GM23248 (cell line): ENCODE measurements around the gene C11orf86. TPM values are rescaled to one million over a fixed set of nuclear protein-coding genes. Genes with fewer than 3 reads are reported as not detected.
"Not testable (repeated sequence)": the region's sequence is repeated elsewhere in the genome, so short reads cannot be mapped to it uniquely, and the experiment has no call there.

Experiments used
- DNase-seq: peaks from one replicate; pipeline ENCODE4 v3.0.0-alpha.2; 2015
- H2AFZ ChIP-seq: fragments of 200-600 bp; sonication (generic); 2 replicates; pipeline ENCODE4 v1.6.1; 2016; ENCODE audit warnings: antibody characterized with exemption
- H3F3A ChIP-seq: fragments of 200-600 bp; sonication (generic); 2 replicates; pipeline ENCODE4 v1.6.1; 2016; ENCODE audit warnings: mild to moderate bottlenecking, antibody characterized with exemption, mixed run types; ENCODE audit not compliant: insufficient read depth
- H3K27ac ChIP-seq: fragments of 200-600 bp; sonication (generic); 2 replicates; pipeline ENCODE4 v1.5.1; 2016; ENCODE audit warnings: mild to moderate bottlenecking
- H3K27me3 ChIP-seq: fragments of 200-600 bp; sonication (generic); replicated peaks from 2 replicates; pipeline ENCODE4 v1.6.1; 2016; ENCODE audit warnings: mild to moderate bottlenecking; ENCODE audit not compliant: insufficient read depth
- H3K36me3 ChIP-seq: fragments of 200-600 bp; sonication (generic); 2 replicates; pipeline ENCODE4 v1.6.1; 2016; ENCODE audit warnings: low read depth, mild to moderate bottlenecking
- H3K4me1 ChIP-seq: fragments of 200-600 bp; sonication (generic); 2 replicates; pipeline ENCODE4 v1.6.1; 2016; ENCODE audit warnings: mild to moderate bottlenecking; ENCODE audit not compliant: insufficient read depth
- H3K4me2 ChIP-seq: fragments of 200-600 bp; sonication (generic); one replicate; pipeline ENCODE4 v1.6.1; 2016; ENCODE audit warnings: mild to moderate bottlenecking; ENCODE audit not compliant: unreplicated experiment
- H3K4me3 ChIP-seq: fragments of 200-600 bp; sonication (generic); 2 replicates; pipeline ENCODE4 v1.5.1; 2016; ENCODE audit warnings: mild to moderate bottlenecking
- H3K79me2 ChIP-seq: fragments of 200-600 bp; sonication (generic); 2 replicates; pipeline ENCODE4 v1.6.1; 2016; ENCODE audit warnings: mild to moderate bottlenecking; ENCODE audit not compliant: insufficient read depth
- H3K9ac ChIP-seq: fragments of 200-600 bp; sonication (generic); 2 replicates; pipeline ENCODE4 v1.6.1; 2016; ENCODE audit warnings: mild to moderate bottlenecking
- H3K9me2 ChIP-seq: fragments of 200-600 bp; sonication (generic); 2 replicates; pipeline ENCODE4 v1.6.1; 2016; ENCODE audit warnings: mixed run types, mild to moderate bottlenecking, moderate library complexity; ENCODE audit not compliant: insufficient read depth
- H3K9me3 ChIP-seq: fragments of 200-600 bp; sonication (generic); one replicate; pipeline ENCODE4 v1.6.1; 2017; ENCODE audit warnings: low read depth
- H4K20me1 ChIP-seq: fragments of 200-600 bp; sonication (generic); 2 replicates; pipeline ENCODE4 v1.6.0; 2016; ENCODE audit not compliant: insufficient read depth
- EZH2 ChIP-seq: fragments of 200-600 bp; sonication (generic); IDR thresholded peaks from 2 replicates; pipeline ENCODE4 v1.6.1; 2018; ENCODE audit warnings: antibody characterized with exemption, mild to moderate bottlenecking; ENCODE audit not compliant: insufficient read depth, poor library complexity, severe bottlenecking
- EZH2phosphoT487 ChIP-seq: fragments of 200-600 bp; sonication (generic); IDR thresholded peaks from 2 replicates; pipeline ENCODE4 v1.6.1; 2018; ENCODE audit warnings: antibody characterized with exemption, moderate library complexity, mild to moderate bottlenecking, low read depth; ENCODE audit not compliant: insufficient read depth
- WGBS, 2 experiments: methylation state at CpG; one replicate each; pipeline ENCODE4 v1.1.6; 2015 to 2017; ENCODE audit warnings: low lambda C conversion rate in 2 of 2, low coverage in 1 of 2; ENCODE audit errors: missing lambda C conversion rate in 2 of 2; 5-methylcytosine and 5-hydroxymethylcytosine counted together
- in situ Hi-C: fragments of 300-500 bp; cut with MboI; formaldehyde crosslinking; loops from 2 replicates; pipeline ENCODE4 v1.15.0; 2020
- polyA plus RNA-seq: library from polyadenylated mRNA; unstranded; fragments of >200 nt; fragmentation: Nextera tagmentation; extraction: Ambion mirVana; gene quantifications from 2 replicates; pipeline ENCODE4 v1.2.1, GENCODE V29; 2016
- total RNA-seq: library from RNA; depleted of rRNA; stranded (reverse); fragments of >200 nt; shearing (Covaris generic); gene quantifications from 2 replicates; pipeline ENCODE4 v1.2.3, GENCODE V29; 2014

The C11orf86 gene
- total and polyA plus RNA-seq, 2 experiments from 2014 or later: not detected

GRCh38 chr11:66956689-66957290 lies 18.3 kb upstream of the C11orf86 start:
- Histone ChIP-seq H3K4me1 (peaks cover 19% of the 10 kb centered on the region), H3K9ac (peak overlapping the region; percentile 49; the same call in 1 of the 2 replicates), H4K20me1 (no peaks in the 10 kb centered on the region), H3K79me2 (0 out of 2 replicates have a peak, but pooled peaks cover 3% of the 10 kb centered on the region), H3K27ac (peak overlapping the region; percentile 44), H3K9me2 (no peaks in the 10 kb centered on the region), H2AFZ (peak overlapping the region; percentile 19; the same call in 1 of the 2 replicates), H3K36me3 (no peaks in the 10 kb centered on the region), H3K4me2 (peak overlapping the region; percentile 40), H3K9me3 (no peaks in the 10 kb centered on the region), H3K27me3 (no peaks in the 10 kb centered on the region), H3F3A (peaks cover 8% of the 10 kb centered on the region; the same call in 1 of the 2 replicates), H3K4me3 (peak overlapping the region; percentile 73)
- 52 to 54% methylated on average over 7 of the region's 7 CpGs for WGBS, 2 experiments
- TF ChIP-seq EZH2: no peak
- no peak for TF ChIP-seq EZH2phosphoT487
- peak; percentile 75 for DNase-seq
- in situ Hi-C loops: no loop called here

- Histone ChIP-seq H2AFZ (peak overlapping the region; percentile 62), H3K4me2 (peak overlapping the region; percentile 40), H3F3A (peaks cover 8% of the 10 kb centered on the region; the same call in 1 of the 2 replicates), H3K9ac (peak overlapping the region; percentile 49), H3K9me3 (no peaks in the 10 kb centered on the region), H3K36me3 (no peaks in the 10 kb centered on the region), H3K4me3 (peak overlapping the region; percentile 73), H3K4me1 (peaks cover 19% of the 10 kb centered on the region), H3K27me3 (no peaks in the 10 kb centered on the region), H3K9me2 (no peaks in the 10 kb centered on the region), H3K27ac (peak overlapping the region; percentile 44), H4K20me1 (no peaks in the 10 kb centered on the region), H3K79me2 (0 out of 2 replicates have a peak, but pooled peaks cover 3% of the 10 kb centered on the region)
- WGBS, 2 experiments: 0 to 1% methylated on average over 10 to 27 of the region's 40 CpGs
- DNase-seq: no peak
- TF ChIP-seq EZH2 (no peak), EZH2phosphoT487 (no peak)
- in situ Hi-C loops: no loop called here
Measured at GRCh38 chr11:66957971-66958231, 17.2 kb upstream of the C11orf86 start.

- 1 to 2% methylated on average over 59 to 60 of the region's 74 CpGs for WGBS, 2 experiments
- 0 out of 2 replicates have a peak, but pooled peaks cover 3% of the 10 kb centered on the region for H3K79me2 ChIP-seq
- peak within 1 kb of the TSS; percentile 73 for H3K4me3 ChIP-seq
- H3K9me2 ChIP-seq: no peaks in the 10 kb centered on the region
- H3K4me2 ChIP-seq: peak within 1 kb of the TSS; percentile 66
- H3K4me1 ChIP-seq: peaks cover 19% of the 10 kb centered on the region
- TF ChIP-seq EZH2 (no peak), EZH2phosphoT487 (no peak)
- H3K9ac ChIP-seq: peak within 1 kb of the TSS; percentile 49
- H3K36me3 ChIP-seq: no peaks in the 10 kb centered on the region
- H3F3A ChIP-seq: peaks cover 8% of the 10 kb centered on the region; the same call in 1 of the 2 replicates
- peak within 1 kb of the TSS; percentile 81 for H2AFZ ChIP-seq
- no peaks in the 10 kb centered on the region for H3K9me3 ChIP-seq
- H3K27ac ChIP-seq: peak within 1 kb of the TSS; percentile 44
- H3K27me3 ChIP-seq: no peaks in the 10 kb centered on the region
- H4K20me1 ChIP-seq: no peaks in the 10 kb centered on the region
- in situ Hi-C loops: no loop called here
- peak; percentile 100 for DNase-seq
Measured at GRCh38 chr11:66958232-66958955, 16.7 kb upstream of the C11orf86 start, which contains the start of gene PC. TSS of gene PC (minus strand) at chr11:66958383. CDS start at chr11:66872159, 86,224 bp downstream.

- Histone ChIP-seq H3K27me3 (no peaks in the 10 kb centered on the region), H3K9ac (no peak overlapping the region), H3K9me3 (no peaks in the 10 kb centered on the region), H3K4me2 (peak overlapping the region; percentile 66), H3K27ac (peak overlapping the region; percentile 28), H2AFZ (peak overlapping the region; percentile 81), H3K4me1 (peaks cover 19% of the 10 kb centered on the region), H3F3A (peaks cover 8% of the 10 kb centered on the region; the same call in 1 of the 2 replicates), H3K9me2 (no peaks in the 10 kb centered on the region), H3K36me3 (no peaks in the 10 kb centered on the region), H4K20me1 (no peaks in the 10 kb centered on the region), H3K79me2 (0 out of 2 replicates have a peak, but pooled peaks cover 3% of the 10 kb centered on the region), H3K4me3 (peak overlapping the region; percentile 58)
- in situ Hi-C loops: no loop called here
- TF ChIP-seq EZH2phosphoT487 (no peak), EZH2 (no peak)
- 8 to 14% methylated on average over 10 of the region's 10 CpGs for WGBS, 2 experiments
- DNase-seq: peak; percentile 15
Measured at GRCh38 chr11:66958956-66959274, 16.2 kb upstream of the C11orf86 start.

GRCh38 chr11:66961691-66962213 lies 13.4 kb upstream of the C11orf86 start:
- H3K4me1 ChIP-seq: peaks cover 10% of the 10 kb centered on the region
- H2AFZ ChIP-seq, H3K9me2 ChIP-seq, H3K9me3 ChIP-seq, H3K27ac ChIP-seq, H3K79me2 ChIP-seq, H3F3A ChIP-seq, H3K27me3 ChIP-seq, in situ Hi-C loops, H3K9ac ChIP-seq, H3K4me2 ChIP-seq, H3K4me3 ChIP-seq, H4K20me1 ChIP-seq, H3K36me3 ChIP-seq, DNase-seq: not testable (repeated sequence)
- WGBS, 2 experiments: 64 to 76% methylated on average over 5 of the region's 5 CpGs
